Panc1 (cell line): ENCODE results near the gene SH3PXD2A. TPM values are rescaled to one million over a fixed set of nuclear protein-coding genes. Genes with fewer than 3 reads are reported as not detected.

Experiments used
- ATAC-seq: fragments of 200-7000 bp; cut with Tn5 transposase; 2 replicates; pipeline ENCODE4 v1.9.1; 2020; ENCODE audit warnings: mild to moderate bottlenecking, moderate library complexity
- BruUV-seq: library from RNA; stranded (reverse); fragments of 400-500 nt; replicated peaks from 2 replicates; lab custom pipeline; 2021; lab: Mats Ljungman, UMichigan
- CTCF ChIA-PET: fragments of 300-600 bp; sonication (Branson Sonifier 250); formaldehyde crosslinking; loops from one replicate; lab custom pipeline; 2022; ENCODE audit warnings: antibody characterized with exemption; lab: Charles Lee
- POLR2A ChIA-PET: fragments of 300-600 bp; sonication (Branson Sonifier 250); formaldehyde crosslinking; loops from one replicate; lab custom pipeline; 2022; ENCODE audit warnings: antibody characterized with exemption; lab: Charles Lee
- DNase-seq: peaks from one replicate; pipeline ENCODE4 v3.0.0-alpha.2; 2010; ENCODE audit warnings: low read depth, low spot score
- H3K27ac ChIP-seq: 2 replicates; pipeline ENCODE4 v1.5.1; 2011; ENCODE audit warnings: mild to moderate bottlenecking, low read length, inconsistent platforms
- H3K27me3 ChIP-seq: fragments of 200-500 bp; sonication (Bioruptor generic); 2 replicates; pipeline ENCODE4 v1.6.0; 2014; ENCODE audit warnings: low read length, inconsistent platforms; ENCODE audit not compliant: control insufficient read depth, insufficient read depth
- H3K36me3 ChIP-seq: fragments of 200-500 bp; sonication (Bioruptor generic); 2 replicates; pipeline ENCODE4 v1.5.1; 2014; ENCODE audit warnings: inconsistent platforms, mild to moderate bottlenecking, low read length, moderate library complexity; ENCODE audit not compliant: control insufficient read depth, insufficient read depth
- H3K4me1 ChIP-seq: 2 replicates; pipeline ENCODE4 v1.5.1; 2011; ENCODE audit warnings: inconsistent platforms, mild to moderate bottlenecking, low read length, moderate library complexity; ENCODE audit not compliant: control insufficient read depth, insufficient read depth
- H3K4me3 ChIP-seq, 2 experiments: 2 replicates each; pipeline ENCODE4 v1.5.1; 2011 to 2012; ENCODE audit warnings: low read depth in 2 of 2, low read length in 2 of 2, mild to moderate bottlenecking in 2 of 2, inconsistent platforms in 1 of 2, moderate library complexity in 1 of 2
- H3K9me3 ChIP-seq: fragments of 200-500 bp; sonication (Bioruptor generic); 2 replicates; pipeline ENCODE4 v1.5.1; 2014; ENCODE audit warnings: low read depth, mild to moderate bottlenecking, inconsistent platforms, low read length, moderate library complexity; ENCODE audit not compliant: control insufficient read depth, insufficient read depth
- CTCF ChIP-seq: fragments of 450-650 bp; IDR thresholded peaks from 2 replicates; pipeline ENCODE4 v1.5.1; 2017; ENCODE audit warnings: mild to moderate bottlenecking
- POLR2AphosphoS5 ChIP-seq: IDR thresholded peaks from 2 replicates; pipeline ENCODE4 v1.6.1; 2012; ENCODE audit warnings: mild to moderate bottlenecking, low read depth, low read length, moderate library complexity
- REST ChIP-seq, 2 experiments: IDR thresholded peaks; 2 replicates each; pipeline ENCODE4 v1.6.1; 2011 to 2012; ENCODE audit warnings: low read depth in 2 of 2, control low read depth in 1 of 2, low read length in 1 of 2, mild to moderate bottlenecking in 1 of 2, moderate library complexity in 1 of 2; ENCODE audit not compliant: insufficient read depth in 1 of 2
- SIN3A ChIP-seq: IDR thresholded peaks from 2 replicates; pipeline ENCODE4 v1.6.1; 2012; ENCODE audit warnings: low read depth, mild to moderate bottlenecking, low read length, moderate library complexity, borderline replicate concordance; ENCODE audit not compliant: insufficient read depth
- TCF7L2 ChIP-seq: IDR thresholded peaks from 2 replicates; pipeline ENCODE4 v1.6.1; 2011; ENCODE audit warnings: mild to moderate bottlenecking, low read depth, low read length, inconsistent platforms
- in situ Hi-C: cut with HindIII; loops from 2 replicates; pipeline ENCODE4 v1.10.0; 2016; ENCODE audit warnings: low sequenced_read_pairs, low pct_unique_long_range_greater_than_20kb
- intact Hi-C: fragments of 100-400 bp; cut with micrococcal nuclease; formaldehyde crosslinking; loops from one replicate; pipeline ENCODE4 v1.10.0; 2022; ENCODE audit not compliant: unreplicated experiment
- total RNA-seq: library from RNA; stranded (reverse); gene quantifications from one replicate; pipeline ENCODE4 v1.2.1, GENCODE V29; 2021; ENCODE audit not compliant: unreplicated experiment

SH3PXD2A gene
- total RNA-seq, 1 experiment from 2014 or later = 5.7 TPM

GRCh38 chr10:103584216-103585010 lies 271.0 kb downstream of the SH3PXD2A start:
- intact Hi-C loops (no loop called here), in situ Hi-C loops (no loop called here)
- H3K4me3 ChIP-seq = no peak overlapping the region
- no peaks in the 10 kb centered on the region for H3K9me3 ChIP-seq
- ChIA-PET CTCF (interaction anchor here (0.6 kb wide), 1 partner anchor 20 kb away, joined by 6 read pairs; no protein-coding TSS in a partner anchor), POLR2A (no interaction called here)
- ATAC-seq = no peak
- H3K27ac ChIP-seq = no peak overlapping the region
- no peaks in the 10 kb centered on the region; the same call in 1 of the 2 replicates for H3K27me3 ChIP-seq
- TF ChIP-seq CTCF (no peak), SIN3A (no peak), TCF7L2 (no peak), REST (IDR thresholded peaks at IDR 0.05; ENCODE audit: insufficient read depth in 1 of 2, low read depth in 2 of 2, low read length in 1 of 2) (no peak), POLR2AphosphoS5 (no peak)
- H3K4me1 ChIP-seq = no peaks in the 10 kb centered on the region
- no peaks in the 10 kb centered on the region for H3K36me3 ChIP-seq
- BruUV-seq = no TSS peak
- no peak for DNase-seq

- ChIA-PET CTCF (no interaction called here), POLR2A (no interaction called here)
- intact Hi-C loops (no loop called here), in situ Hi-C loops (no loop called here)
- Histone ChIP-seq H3K9me3 (no peaks in the 10 kb centered on the region), H3K4me3 (no peak overlapping the region), H3K27me3 (no peaks in the 10 kb centered on the region; the same call in 1 of the 2 replicates), H3K27ac (no peak overlapping the region), H3K36me3 (no peaks in the 10 kb centered on the region), H3K4me1 (no peaks in the 10 kb centered on the region)
- TF ChIP-seq TCF7L2 (no peak), SIN3A (no peak), REST (IDR thresholded peaks at IDR 0.05; ENCODE audit: insufficient read depth in 1 of 2, low read depth in 2 of 2, low read length in 1 of 2) (no peak), CTCF (no peak), POLR2AphosphoS5 (no peak)
- DNase-seq (no peak), ATAC-seq (no peak)
- no TSS peak for BruUV-seq
These were observed 271.5 kb downstream of the SH3PXD2A start for GRCh38 chr10:103583871-103584215.
